IMR-90 (cell line): ENCODE measurements around the gene MED6. TPM values are rescaled to one million over a fixed set of nuclear protein-coding genes. Genes with fewer than 3 reads are reported as not detected.
A peak's percentile ranks its signal among the peaks of the same experiment; 100 is the strongest.

ENCODE experiments used
- ATAC-seq: fragments of 200-7000 bp; cut with Tn5 transposase; 2 replicates; pipeline ENCODE4 v1.9.1; 2020; ENCODE audit warnings: low read depth, mild to moderate bottlenecking, moderate library complexity
- BruUV-seq: library from RNA; stranded (reverse); fragments of 400-500 nt; replicated peaks from 2 replicates; lab custom pipeline; 2021; lab: Mats Ljungman, UMichigan
- CTCF ChIA-PET: fragments of 300-600 bp; formaldehyde crosslinking; extraction: SDS; loops from one replicate; lab custom pipeline; 2021; ENCODE audit warnings: antibody characterized with exemption; lab: Yijun Ruan, JAX
- POLR2A ChIA-PET: fragments of 300-600 bp; sonication (Branson Sonifier 250); formaldehyde crosslinking; loops from one replicate; lab custom pipeline; 2022; ENCODE audit warnings: antibody characterized with exemption; ENCODE audit not compliant: unreplicated experiment; lab: Charles Lee
- DNase-seq: peaks from one replicate; pipeline ENCODE4 v3.0.0; 2013
- H2AFZ ChIP-seq: replicated peaks from 2 replicates; pipeline ENCODE3; 2013; ENCODE audit warnings: low read length, mild to moderate bottlenecking; ENCODE audit not compliant: poor library complexity
- H2AK5ac ChIP-seq: 2 replicates; pipeline ENCODE4 v1.6.1; 2013; ENCODE audit warnings: low read depth, low read length, inconsistent platforms
- H2AK9ac ChIP-seq: replicated peaks from 2 replicates; pipeline ENCODE3; 2013; ENCODE audit warnings: mild to moderate bottlenecking, low read depth, low read length, moderate library complexity; ENCODE audit not compliant: poor library complexity
- H2BK120ac ChIP-seq: 2 replicates; pipeline ENCODE4 v1.6.1; 2013; ENCODE audit warnings: low read depth, low read length, inconsistent platforms
- H2BK15ac ChIP-seq: 3 replicates; pipeline ENCODE4 v1.6.1; 2013; ENCODE audit warnings: low read depth, low read length, inconsistent platforms
- H2BK20ac ChIP-seq: 2 replicates; pipeline ENCODE4 v1.6.1; 2013; ENCODE audit warnings: low read depth, mild to moderate bottlenecking, inconsistent platforms, low read length, moderate library complexity
- H2BK5ac ChIP-seq: 2 replicates; pipeline ENCODE4 v1.6.1; 2013; ENCODE audit warnings: mild to moderate bottlenecking, low read depth, low read length, inconsistent platforms; ENCODE audit not compliant: poor library complexity, severe bottlenecking
- H3K14ac ChIP-seq: replicated peaks from 2 replicates; pipeline ENCODE4 v1.6.1; 2013; ENCODE audit warnings: low read depth, low read length, inconsistent platforms
- H3K18ac ChIP-seq: 2 replicates; pipeline ENCODE4 v1.6.1; 2013; ENCODE audit warnings: low read depth, low read length, control low read depth
- H3K23ac ChIP-seq: 2 replicates; pipeline ENCODE4 v1.6.1; 2013; ENCODE audit warnings: low read depth, low read length, inconsistent platforms
- H3K27ac ChIP-seq: 2 replicates; pipeline ENCODE4 v1.5.1; 2013; ENCODE audit warnings: mild to moderate bottlenecking, control low read depth, low read length; ENCODE audit not compliant: insufficient read depth
- H3K27me3 ChIP-seq: 2 replicates; pipeline ENCODE4 v1.6.1; 2013; ENCODE audit warnings: low read length; ENCODE audit not compliant: control insufficient read depth, insufficient read depth
- H3K36me3 ChIP-seq: 2 replicates; pipeline ENCODE4 v1.6.1; 2013; ENCODE audit warnings: low read length, mixed read lengths; ENCODE audit not compliant: control insufficient read depth, insufficient read depth
- H3K4ac ChIP-seq: 2 replicates; pipeline ENCODE4 v1.6.1; 2013; ENCODE audit warnings: low read depth, low read length, inconsistent platforms
- H3K4me1 ChIP-seq: 2 replicates; pipeline ENCODE4 v1.6.1; 2013; ENCODE audit warnings: low read length, mixed read lengths; ENCODE audit not compliant: control insufficient read depth, insufficient read depth
- H3K4me2 ChIP-seq: 2 replicates; pipeline ENCODE4 v1.6.1; 2013; ENCODE audit warnings: low read depth, mild to moderate bottlenecking, control low read depth, low read length, moderate library complexity
- H3K4me3 ChIP-seq: 2 replicates; pipeline ENCODE4 v1.5.1; 2013; ENCODE audit warnings: low read depth, mild to moderate bottlenecking, control low read depth, low read length, moderate library complexity; ENCODE audit not compliant: insufficient read depth
- H3K56ac ChIP-seq: 2 replicates; pipeline ENCODE4 v1.6.1; 2013; ENCODE audit warnings: low read length, inconsistent platforms; ENCODE audit not compliant: insufficient read depth; ENCODE audit errors: extremely low read depth
- H3K79me1 ChIP-seq, 2 experiments: 2 replicates each; pipeline ENCODE4 v1.6.1; 2013; ENCODE audit warnings: low read length in 2 of 2, inconsistent platforms in 1 of 2, low read depth in 1 of 2
- H3K9ac ChIP-seq: 2 replicates; pipeline ENCODE4 v1.6.1; 2013; ENCODE audit warnings: low read depth, low read length, control low read depth
- H3K9me1 ChIP-seq: 2 replicates; pipeline ENCODE4 v1.6.1; 2013; ENCODE audit warnings: low read length, inconsistent platforms; ENCODE audit not compliant: insufficient read depth
- H3K9me3 ChIP-seq: 2 replicates; pipeline ENCODE4 v1.6.1; 2013; ENCODE audit warnings: low read length; ENCODE audit not compliant: control insufficient read depth, insufficient read depth
- H4K20me1 ChIP-seq: 2 replicates; pipeline ENCODE4 v1.6.1; 2013; ENCODE audit warnings: low read length, inconsistent platforms; ENCODE audit not compliant: insufficient read depth
- H4K5ac ChIP-seq: 2 replicates; pipeline ENCODE4 v1.6.1; 2013; ENCODE audit warnings: mild to moderate bottlenecking, low read depth, low read length, control low read depth
- H4K8ac ChIP-seq, 2 experiments: 2 replicates each; pipeline ENCODE4 v1.6.1; 2013; ENCODE audit warnings: low read depth in 2 of 2, low read length in 2 of 2, control low read depth in 1 of 2, inconsistent platforms in 1 of 2
- H4K91ac ChIP-seq: 2 replicates; pipeline ENCODE4 v1.6.1; 2013; ENCODE audit warnings: low read depth, low read length, inconsistent platforms; ENCODE audit not compliant: insufficient read depth
- BHLHE40 ChIP-seq: fragments of 150-350 bp; IDR thresholded peaks from 2 replicates; pipeline ENCODE4 v1.6.1; 2016; ENCODE audit warnings: mild to moderate bottlenecking, low read depth, low read length
- CEBPB ChIP-seq: IDR thresholded peaks from 2 replicates; pipeline ENCODE4 v1.6.1; 2012; ENCODE audit warnings: low read depth, low read length, improper control_type of control experiment
- WGBS, 2 experiments: methylation state at CpG; one replicate each; pipeline versions ENCODE4 v1.1.5 to v1.1.7; 2013; ENCODE audit warnings: missing lambda C conversion rate in 2 of 2; ENCODE audit not compliant: insufficient read length in 1 of 2; ENCODE audit errors: extremely low coverage in 2 of 2; 5-methylcytosine and 5-hydroxymethylcytosine counted together
- dilution Hi-C: fragments of 300-500 bp; cut with HindIII; formaldehyde crosslinking; loops from one replicate; pipeline ENCODE4 v1.14.3; 2018; ENCODE audit warnings: low sequenced_read_pairs; ENCODE audit not compliant: unreplicated experiment
- in situ Hi-C: fragments of 300-500 bp; cut with MboI; formaldehyde crosslinking; loops from 3 replicates; pipeline ENCODE4 v1.14.3; 2019; ENCODE audit warnings: low sequenced_read_pairs, inconsistent platforms, mixed read lengths
- intact Hi-C: fragments of 100-400 bp; cut with micrococcal nuclease; formaldehyde crosslinking; loops from 2 replicates; pipeline ENCODE4 v1.10.0; 2022
- polyA plus RNA-seq, 3 experiments: library from polyadenylated mRNA; depleted of rRNA; stranded (reverse); fragments of >200 nt; gene quantifications; 2 replicates each; pipeline ENCODE4 v1.2.3, GENCODE V29; 2012; ENCODE audit warnings: low replicate concordance in 1 of 3
- total RNA-seq: library from RNA; depleted of rRNA; stranded (reverse); fragments of >200 nt; gene quantifications from 2 replicates; pipeline ENCODE4 v1.2.3, GENCODE V29; 2012

Gene MED6
- total and polyA plus RNA-seq, 2 of the 4 experiments (the other 2 are of a cell fraction): 24.3 to 31.5 TPM

DNA sequence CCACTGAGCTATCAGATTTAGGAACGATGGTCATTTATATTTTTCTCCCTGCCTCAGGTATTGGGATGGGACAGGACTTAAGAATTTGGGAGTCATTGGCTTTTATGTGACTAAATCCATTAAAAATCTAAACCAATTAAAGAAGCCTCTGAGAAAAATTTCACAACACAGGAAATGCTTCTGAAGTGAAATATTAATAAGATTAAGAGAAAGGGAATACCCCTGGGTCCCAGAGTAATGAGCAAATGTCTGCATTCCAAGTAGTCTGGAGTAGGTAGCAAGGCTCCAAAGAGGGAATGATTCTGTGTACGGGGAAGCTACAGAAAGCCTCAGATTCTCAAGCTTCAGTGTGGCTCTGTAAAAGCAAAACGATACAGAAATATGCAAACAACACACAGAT is 707 bp upstream of the MED6 start:
- Histone ChIP-seq H3K9ac (peak overlapping the region; percentile 86), H2AK9ac (no peak overlapping the region), H3K4me1 (peaks cover 3% of the 10 kb centered on the region; the same call in 1 of the 2 replicates), H3K4me3 (peak overlapping the region; percentile 78), H2BK20ac (no peak overlapping the region), H3K27ac (no peak overlapping the region), H2BK15ac (no peak overlapping the region), H2BK120ac (peak overlapping the region; percentile 65; the same call in 1 of the 2 replicates), H3K23ac (peak overlapping the region; percentile 69; the same call in 1 of the 2 replicates), H2AFZ (peak overlapping the region; percentile 91), H3K4me2 (peak overlapping the region; percentile 83), H3K27me3 (no peaks in the 10 kb centered on the region), H3K14ac (peak overlapping the region; percentile 38; the same call in 1 of the 2 replicates), H3K79me1 (peaks cover 3 to 17% of the 10 kb centered on the region in 2 experiments), H2AK5ac (no peak overlapping the region), H4K20me1 (no peaks in the 10 kb centered on the region), H3K56ac (peak overlapping the region; percentile 32), H3K9me3 (no peaks in the 10 kb centered on the region), H4K91ac (0 out of 2 replicates have a peak overlapping the region, but pooled peaks have one; percentile 48), H3K4ac (peak overlapping the region; percentile 68; the same call in 1 of the 2 replicates), H4K8ac (peak overlapping the region; percentile 88 to 98), H3K9me1 (peaks cover 7% of the 10 kb centered on the region; the same call in 1 of the 2 replicates), H4K5ac (peak overlapping the region; percentile 91), H2BK5ac (peak overlapping the region; percentile 4), H3K36me3 (peaks cover under 1% of the 10 kb centered on the region), H3K18ac (no peak overlapping the region)
- no CpG with 5 or more reads among the region's 3 CpGs for WGBS, 2 experiments
- intact Hi-C loops: loop anchor here (2.0 kb wide), 1 partner anchor 242 kb away; the partner anchor contains the start of gene COX16
- TF ChIP-seq BHLHE40 (no peak), CEBPB (peak; percentile 5; the same call in 1 of the 2 replicates)
- ATAC-seq: peak; percentile 5; the same call in 1 of the 2 replicates
- dilution Hi-C loops: no loop called here
- ChIA-PET POLR2A (interaction anchor here (0.6 to 0.8 kb wide), 2 partner anchors 33 to 36 kb away, joined by 3 read pairs; no protein-coding TSS in a partner anchor), CTCF (no interaction called here)
- BruUV-seq: no TSS peak
- peak; percentile 13 for DNase-seq
- in situ Hi-C loops: loop anchor here (25.0 kb wide), 1 partner anchor 361 kb away; no protein-coding TSS in a partner anchor
